GM12865 (cell line): ENCODE measurements around the gene NPR2.

ENCODE experiments used
- DNase-seq: peaks from one replicate; pipeline ENCODE4 v3.0.0; 2010; ENCODE audit warnings: low read depth
- H3K4me3 ChIP-seq: 2 replicates; pipeline ENCODE4 v1.5.1; 2011; ENCODE audit warnings: mild to moderate bottlenecking, low read depth, low read length, control low read depth
- CTCF ChIP-seq: IDR thresholded peaks from 2 replicates; pipeline ENCODE4 v1.5.1; 2011; ENCODE audit warnings: low read length, control low read depth, low read depth, inconsistent platforms; ENCODE audit not compliant: insufficient read depth; ENCODE audit errors: missing control alignments

NPR2 gene

GRCh38 chr9:35828716-35829083 lies 37.3 kb downstream of the NPR2 start, which contains the start of gene FAM221B:
Gene FAM221B, minus strand, starts transcription at chr9:35828732. Its CDS starts 2,571 bp downstream, at chr9:35826161.
- H3K4me3 ChIP-seq, result peak within 1 kb of the TSS; percentile 74
- no peak for TF ChIP-seq CTCF
- no peak for DNase-seq

- TF ChIP-seq CTCF, result no peak
- H3K4me3 ChIP-seq, result peak within 1 kb of the TSS; percentile 74
- DNase-seq, result peak; percentile 95
These were observed 37.8 kb downstream of the NPR2 start, which contains the start of gene TMEM8B for GRCh38 chr9:35829084-35829763. Gene TMEM8B, plus strand, starts transcription at chr9:35829228. Its CDS starts 220 bp downstream, at chr9:35829448.

- no peak for DNase-seq
- peak overlapping the region; percentile 74 for H3K4me3 ChIP-seq
- no peak for TF ChIP-seq CTCF
These were observed 38.3 kb downstream of the NPR2 start for GRCh38 chr9:35829764-35830096.

- DNase-seq, result no peak
- no peak for TF ChIP-seq CTCF
- H3K4me3 ChIP-seq, result no peak overlapping the region
These were observed 39.6 kb downstream of the NPR2 start for GRCh38 chr9:35831040-35831439.

GRCh38 chr9:35832814-35833213 lies 41.4 kb downstream of the NPR2 start:
- H3K4me3 ChIP-seq, result no peak overlapping the region
- no peak for DNase-seq
- no peak for TF ChIP-seq CTCF

- TF ChIP-seq CTCF, result no peak
- H3K4me3 ChIP-seq, result no peak overlapping the region
These were observed 43.1 kb downstream of the NPR2 start for GRCh38 chr9:35834260-35835215.

More at GRCh38 chr9:35834260-35835215, 43.1 kb downstream of the NPR2 start:
- DNase-seq, result peak; percentile 48
